Kidney tubule cell (primary cell): ENCODE measurements around the gene NUDT3.
A peak's percentile ranks its signal among the peaks of the same experiment; 100 is the strongest.
"Not testable (repeated sequence)": the region's sequence is repeated elsewhere in the genome, so short reads cannot be mapped to it uniquely, and the experiment has no call there.

Experiments used
- DNase-seq: peaks from one replicate; pipeline ENCODE4 v3.0.0-alpha.2; 2018; ENCODE audit warnings: low spot score

NUDT3 gene

DNA sequence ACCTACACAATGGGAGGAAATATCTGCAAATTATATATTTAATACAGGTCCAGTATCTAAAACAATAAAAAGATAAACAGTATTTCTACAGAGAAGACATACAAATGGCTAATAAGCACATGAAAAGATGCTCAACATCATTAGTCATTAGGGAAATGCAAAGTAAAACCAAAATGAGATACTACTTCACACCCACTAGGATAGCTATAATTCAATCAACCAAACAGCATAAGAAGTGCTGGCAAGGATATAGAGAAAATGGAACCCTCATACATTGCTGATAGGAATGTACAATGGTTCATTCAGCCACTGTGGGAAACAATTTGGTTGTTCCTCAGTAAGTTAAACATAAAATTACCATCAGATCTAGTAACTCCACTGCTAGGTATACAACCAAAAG, 48.7 kb downstream of the NUDT3 start:
- no peak for DNase-seq

- no peak for DNase-seq
These were observed 50.2 kb downstream of the NUDT3 start for GRCh38 chr6:34342247-34342646.

GRCh38 chr6:34341481-34341971, 50.9 kb downstream of the NUDT3 start:
- peak; percentile 60 for DNase-seq

DNA sequence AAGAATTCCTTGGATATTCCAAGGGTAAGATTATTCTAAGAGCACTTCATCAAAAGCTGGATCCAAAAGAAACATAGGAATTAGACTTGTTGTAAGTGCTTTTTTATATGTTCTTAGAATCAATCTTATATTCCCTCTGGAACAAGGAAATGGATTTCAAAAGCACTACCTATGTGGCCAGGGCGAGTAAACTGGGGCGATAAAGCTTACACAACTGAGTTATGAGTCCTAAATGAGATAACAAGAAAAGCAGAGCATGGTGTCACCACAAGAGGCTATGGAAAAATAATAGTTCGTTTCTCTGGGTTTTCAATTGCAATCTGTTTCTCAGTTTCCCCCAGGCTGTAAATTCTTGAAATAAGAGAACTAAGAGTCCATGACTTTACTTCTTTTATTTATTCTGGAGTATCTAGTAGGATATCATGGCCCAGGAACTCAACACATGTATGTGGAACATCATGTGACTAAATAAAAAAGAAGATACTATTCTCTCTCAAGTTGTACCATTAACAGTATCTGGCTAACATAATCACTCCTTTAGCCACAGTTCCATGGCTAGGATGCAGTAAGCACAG, 51.5 kb downstream of the NUDT3 start:
- no peak for DNase-seq

- DNase-seq = no peak
These were observed 52.1 kb downstream of the NUDT3 start for GRCh38 chr6:34340394-34340793.

GRCh38 chr6:34339971-34340370, 52.5 kb downstream of the NUDT3 start:
- DNase-seq = no peak

- DNase-seq = no peak
These were observed 53.0 kb downstream of the NUDT3 start for GRCh38 chr6:34339432-34339831.

DNA sequence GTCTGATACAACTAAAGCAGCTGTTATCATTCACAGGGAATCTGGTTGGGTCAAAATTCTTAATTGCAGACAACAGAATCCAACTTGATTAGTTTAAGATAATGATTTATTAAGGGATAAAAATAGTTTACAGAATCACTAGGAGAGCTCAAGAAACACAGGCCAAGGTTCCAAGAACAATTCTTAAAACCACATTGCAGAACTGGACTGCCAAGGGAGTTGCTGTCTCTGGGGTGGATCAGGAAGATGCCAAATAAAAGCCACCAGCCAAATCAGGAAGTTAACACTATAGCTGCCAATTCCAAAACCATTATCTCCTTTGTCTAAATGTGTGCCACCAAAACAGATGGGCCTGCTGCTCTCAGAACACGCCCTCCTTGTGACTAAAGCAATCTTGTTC, 53.7 kb downstream of the NUDT3 start:
- DNase-seq = no peak

DNA sequence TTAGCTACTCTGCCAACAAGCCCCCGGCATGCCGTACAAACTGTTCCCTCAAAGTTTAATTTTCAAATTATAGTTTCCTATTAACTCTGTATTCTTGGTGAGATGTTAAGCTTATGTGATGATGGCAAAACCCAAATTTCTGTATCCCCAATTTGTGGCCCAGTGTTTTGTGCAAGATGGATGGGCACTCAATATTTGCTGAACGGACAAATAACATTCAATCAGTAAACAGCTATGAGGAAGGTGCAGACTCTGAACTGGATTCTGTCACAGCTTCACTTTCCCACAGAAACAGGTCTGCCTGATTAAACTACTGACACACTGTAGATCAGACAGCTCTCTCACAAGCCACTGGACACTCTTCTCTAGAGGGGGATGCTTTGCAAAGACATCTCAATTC, 54.1 kb downstream of the NUDT3 start:
- no peak for DNase-seq

DNA sequence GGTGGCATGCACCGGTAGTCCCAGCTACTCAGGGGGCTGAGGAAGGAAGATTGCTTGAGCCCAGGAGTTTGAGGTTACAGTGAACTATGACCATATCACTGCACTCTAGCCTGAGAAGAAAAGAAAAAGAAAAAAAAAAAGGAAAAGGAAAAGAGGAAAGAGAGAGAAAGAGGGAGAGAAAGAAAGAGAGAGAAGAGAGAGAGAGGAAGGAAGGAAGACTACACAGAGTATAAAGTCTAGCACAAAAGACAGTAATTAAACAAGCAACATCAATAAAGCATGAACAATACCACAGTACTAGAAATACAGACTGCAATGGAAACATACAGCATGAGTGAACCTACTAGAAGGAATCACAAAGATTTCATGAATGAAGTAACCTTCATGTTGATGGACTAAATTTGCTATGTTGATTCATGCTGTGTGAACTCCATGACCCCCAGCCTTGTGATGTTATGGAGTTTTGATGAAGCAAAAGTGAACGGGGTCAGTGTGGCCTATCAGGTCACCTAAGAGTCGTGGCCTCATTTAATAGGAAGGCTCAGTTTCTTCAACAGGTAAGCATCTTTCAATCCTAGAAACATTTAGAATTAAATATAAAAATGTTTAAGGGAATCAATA, 57.6 kb downstream of the NUDT3 start:
- DNase-seq = no peak

GRCh38 chr6:34333858-34334257, 58.6 kb downstream of the NUDT3 start:
- DNase-seq = no peak

GRCh38 chr6:34332251-34333198, 59.9 kb downstream of the NUDT3 start:
- DNase-seq = no peak

- no peak for DNase-seq
These were observed 61.0 kb downstream of the NUDT3 start for GRCh38 chr6:34331371-34332050.

DNA sequence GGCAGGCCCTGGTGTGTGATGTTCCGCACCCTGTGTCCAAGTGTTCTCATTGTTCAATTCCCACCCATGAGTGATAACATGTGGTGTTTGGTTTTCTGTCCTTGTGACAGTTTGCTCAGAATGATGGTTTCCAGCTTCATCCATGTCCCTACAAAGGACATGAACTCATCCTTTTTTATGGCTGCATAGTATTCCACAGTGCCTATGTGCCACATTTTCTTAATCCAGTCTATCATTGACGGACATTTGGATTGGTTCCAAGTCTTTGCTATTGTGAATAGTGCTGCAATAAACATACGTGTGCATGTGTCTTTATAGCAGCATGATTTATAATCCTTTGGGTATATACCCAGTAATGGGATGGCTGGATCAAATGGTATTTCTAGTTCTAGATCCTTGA, 62.7 kb downstream of the NUDT3 start:
- not testable (repeated sequence) for DNase-seq

- DNase-seq = no peak
These were observed 63.5 kb downstream of the NUDT3 start for GRCh38 chr6:34328969-34329368.

DNA sequence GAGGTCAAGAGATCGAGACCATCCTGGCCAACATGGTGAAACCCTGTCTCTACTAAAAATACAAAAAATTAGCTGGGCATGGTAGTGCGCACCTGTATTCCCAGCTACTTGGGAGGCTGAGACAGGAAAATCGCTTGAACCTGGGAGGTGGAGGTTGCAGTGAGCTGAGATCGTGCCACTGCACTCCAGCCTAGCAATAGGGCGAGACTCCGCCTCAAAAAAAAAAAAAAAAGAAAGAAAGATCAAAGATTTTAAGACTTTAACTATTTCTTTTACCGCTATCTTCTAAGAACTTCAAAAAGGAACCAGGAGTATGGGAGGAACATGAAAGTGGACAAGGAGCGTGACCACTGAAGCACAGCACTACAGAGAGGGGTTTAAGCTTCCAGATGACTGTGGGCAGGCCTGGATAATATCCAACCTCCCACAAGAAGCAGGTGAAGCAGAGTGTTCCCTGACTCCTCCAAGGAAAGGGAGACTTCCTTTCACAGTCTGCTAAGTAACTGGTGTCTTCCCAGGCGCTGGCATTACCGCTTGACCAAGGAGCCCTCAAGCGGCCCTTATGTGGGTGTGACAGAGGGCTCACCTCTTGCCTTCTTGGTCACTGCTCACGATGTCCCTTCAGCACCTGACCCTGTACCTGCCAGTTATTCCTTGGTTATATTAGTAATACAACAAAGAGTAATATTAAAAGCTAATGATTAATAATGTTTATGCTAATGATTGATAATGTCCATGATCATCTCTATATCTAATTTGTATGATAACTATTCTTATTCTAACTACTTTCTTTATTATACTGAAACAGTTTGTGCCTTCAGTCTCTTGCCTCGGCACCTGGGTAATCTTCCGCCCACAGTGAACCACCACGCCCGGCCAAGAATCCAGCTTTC, 64.9 kb downstream of the NUDT3 start:
- peak; percentile 12 for DNase-seq

GRCh38 chr6:34325633-34326032, 66.8 kb downstream of the NUDT3 start:
- no peak for DNase-seq

GRCh38 chr6:34324738-34325444, 67.6 kb downstream of the NUDT3 start:
- DNase-seq = no peak

GRCh38 chr6:34324221-34324620, 68.2 kb downstream of the NUDT3 start:
- DNase-seq = not testable (repeated sequence)

GRCh38 chr6:34323300-34323699, 69.2 kb downstream of the NUDT3 start:
- no peak for DNase-seq

DNA sequence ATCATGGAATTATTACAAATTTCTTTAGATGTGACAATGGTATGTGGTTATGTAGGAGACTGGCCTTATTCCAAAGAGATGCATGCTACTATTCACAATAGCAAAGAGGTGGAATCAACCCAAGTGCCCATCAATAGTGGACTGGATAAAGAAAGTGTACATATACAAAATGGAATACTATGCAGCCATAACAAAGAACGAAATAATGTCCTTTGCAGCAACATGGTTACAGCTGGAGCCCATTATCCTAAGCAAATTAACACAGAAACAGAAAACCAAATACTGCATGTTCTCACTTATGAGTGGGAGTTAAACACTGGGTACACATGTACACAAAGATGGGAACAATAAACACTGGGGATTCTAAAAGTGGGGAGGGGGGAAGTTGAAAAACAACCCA, 69.7 kb downstream of the NUDT3 start:
- DNase-seq = no peak
